HG03025 (cell line): ENCODE data around the gene RFTN1.

Experiments used
- ATAC-seq: cut with Tn5 transposase; IDR thresholded peaks from one replicate; pipeline ENCODE4 v1.9.1; 2021; ENCODE audit warnings: mild to moderate bottlenecking, moderate library complexity; ENCODE audit not compliant: unreplicated experiment, low FRiP score

RFTN1 gene

DNA sequence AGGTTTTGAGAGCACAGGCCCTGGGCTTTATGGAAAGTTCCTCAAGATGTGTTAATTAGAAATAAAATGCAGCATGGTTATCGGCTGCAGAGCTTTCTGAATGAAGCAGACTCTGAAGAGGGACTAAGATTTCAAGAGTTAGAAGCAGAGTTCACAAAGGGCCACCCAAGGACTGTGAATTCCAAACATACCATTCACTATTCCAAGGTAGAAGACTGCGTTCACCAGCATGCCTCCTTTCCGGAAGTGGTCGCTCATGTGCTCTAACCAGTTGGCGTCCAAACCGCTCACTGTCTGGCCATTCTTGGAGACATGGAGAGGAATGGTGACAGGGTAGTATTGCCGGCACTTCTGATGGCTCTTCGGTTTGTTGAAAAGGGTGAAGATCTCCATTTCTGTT is 143.6 kb downstream of the RFTN1 start:
- ATAC-seq = no peak

DNA sequence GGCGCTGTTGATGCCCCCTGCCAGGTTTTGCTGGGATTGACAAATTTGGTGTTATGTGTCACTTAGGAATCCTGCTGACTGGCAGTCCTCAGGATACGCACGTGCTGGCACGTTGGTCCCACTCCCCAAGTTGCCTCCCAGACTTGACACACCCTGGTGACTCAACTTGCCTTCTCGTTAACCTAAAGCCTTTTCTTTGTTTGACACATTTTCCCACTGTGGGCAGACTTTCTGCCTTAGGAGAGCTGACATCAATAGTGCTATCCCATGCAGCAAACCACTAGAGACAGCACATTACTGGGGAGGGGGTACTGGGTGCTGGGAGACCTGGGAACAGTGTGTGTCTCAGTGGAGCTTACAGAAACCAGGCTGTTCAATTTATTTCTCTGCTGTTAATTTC is 144.2 kb downstream of the RFTN1 start:
- no peak for ATAC-seq

DNA sequence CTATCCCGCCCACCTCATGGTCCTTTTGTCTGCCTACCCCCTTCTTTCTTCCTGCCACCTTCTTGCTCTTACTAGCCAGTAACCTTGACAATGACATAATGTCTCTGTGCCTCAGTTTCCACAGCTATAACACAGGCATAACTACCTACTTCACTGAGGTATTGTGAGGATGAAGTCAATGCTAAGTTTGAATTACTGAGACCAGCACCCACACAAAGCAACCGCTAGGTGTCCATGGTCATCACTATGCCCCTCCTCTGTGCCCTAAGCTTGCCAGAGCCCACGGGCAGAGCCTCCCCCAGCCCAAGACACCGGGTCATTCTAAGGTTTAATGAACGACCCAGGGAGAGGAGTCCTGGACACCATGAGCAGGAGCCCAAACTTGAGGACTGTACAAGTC is 146.9 kb downstream of the RFTN1 start:
- no peak for ATAC-seq

DNA sequence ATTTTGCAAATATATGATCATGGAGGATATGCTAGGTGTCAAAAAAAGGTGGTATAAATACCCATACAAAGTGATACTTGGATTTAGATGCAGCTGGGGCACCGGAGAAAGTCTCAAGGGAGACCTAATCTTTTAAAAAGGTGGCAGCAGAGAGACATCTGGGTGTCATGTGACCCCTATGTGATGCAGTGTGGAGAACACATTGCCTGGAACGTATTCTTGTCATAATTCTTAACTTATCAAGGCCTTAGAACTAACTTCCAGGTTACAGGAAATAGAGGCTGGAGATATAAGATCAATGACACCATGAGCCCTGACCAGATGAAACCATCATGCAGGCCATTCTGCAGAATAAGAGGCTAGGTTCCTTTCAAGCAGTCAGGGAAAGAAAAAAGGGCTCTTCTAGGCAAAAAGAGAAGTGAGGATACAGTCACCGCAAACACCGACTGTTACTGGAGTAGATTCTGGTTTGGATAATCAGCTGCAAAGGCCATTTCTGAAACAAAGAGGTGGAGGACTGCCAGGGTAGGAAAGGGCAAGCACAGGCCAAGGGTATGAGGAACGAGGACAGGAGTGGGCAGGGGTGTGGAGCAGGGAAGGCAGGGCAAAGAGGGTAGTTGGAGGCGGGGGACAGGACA is 147.9 kb downstream of the RFTN1 start:
- no peak for ATAC-seq

DNA sequence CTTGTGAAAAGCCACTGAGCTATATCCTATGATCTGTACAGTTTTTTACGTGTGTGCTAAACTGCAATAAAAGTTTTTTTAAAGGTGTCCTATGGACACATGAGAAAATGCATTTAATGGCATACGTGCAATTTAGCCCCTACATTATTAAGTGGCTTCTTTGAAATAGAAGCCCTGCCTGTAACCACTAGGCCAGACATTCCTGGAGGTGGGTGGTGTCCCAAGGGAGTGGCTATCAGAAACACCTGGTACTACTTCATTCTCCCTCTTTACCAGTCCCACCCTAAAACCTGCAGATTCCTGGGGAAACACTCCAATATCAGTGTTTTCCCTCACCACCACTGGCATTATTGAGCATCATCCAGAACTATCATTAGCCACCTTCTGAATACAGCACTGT is 148.5 kb downstream of the RFTN1 start:
- ATAC-seq = no peak

DNA sequence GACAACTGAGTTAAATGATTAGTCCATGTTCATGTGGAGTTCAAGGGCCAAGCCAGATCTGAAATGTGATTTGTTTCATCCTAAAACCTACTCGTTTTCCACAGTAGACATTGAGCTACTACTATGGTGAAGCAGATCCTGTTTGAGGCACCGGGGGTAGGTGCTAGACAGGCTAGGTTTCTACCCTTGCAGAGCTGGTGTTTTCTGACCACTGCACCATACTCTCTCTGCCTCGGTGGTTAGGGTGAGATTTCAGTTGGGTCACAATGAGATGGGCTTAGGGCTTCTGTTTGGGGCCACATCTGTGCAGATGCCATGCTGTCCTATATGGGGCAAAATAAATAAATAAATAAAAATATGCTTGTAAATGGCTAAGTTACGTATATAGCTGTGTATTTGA is 149.2 kb downstream of the RFTN1 start:
- no peak for ATAC-seq

DNA sequence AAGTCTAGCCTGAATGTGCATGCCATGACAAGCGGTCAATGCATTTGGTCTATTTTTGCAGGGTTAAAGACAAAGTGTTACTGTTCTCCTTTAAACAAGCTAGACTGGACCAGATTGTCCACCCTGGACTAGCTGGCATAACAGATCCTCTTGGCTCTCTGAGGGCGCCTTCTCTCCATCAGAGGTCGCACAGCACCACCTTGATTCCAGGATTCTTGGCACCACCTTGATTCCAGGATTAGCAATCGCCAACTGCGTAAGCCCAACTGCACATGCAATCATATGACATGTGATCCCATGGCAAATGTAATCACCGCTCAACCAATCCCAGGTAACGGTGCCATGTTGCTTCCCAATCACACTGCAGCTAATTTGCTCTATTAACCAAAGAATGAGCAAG is 149.9 kb downstream of the RFTN1 start:
- ATAC-seq = no peak

DNA sequence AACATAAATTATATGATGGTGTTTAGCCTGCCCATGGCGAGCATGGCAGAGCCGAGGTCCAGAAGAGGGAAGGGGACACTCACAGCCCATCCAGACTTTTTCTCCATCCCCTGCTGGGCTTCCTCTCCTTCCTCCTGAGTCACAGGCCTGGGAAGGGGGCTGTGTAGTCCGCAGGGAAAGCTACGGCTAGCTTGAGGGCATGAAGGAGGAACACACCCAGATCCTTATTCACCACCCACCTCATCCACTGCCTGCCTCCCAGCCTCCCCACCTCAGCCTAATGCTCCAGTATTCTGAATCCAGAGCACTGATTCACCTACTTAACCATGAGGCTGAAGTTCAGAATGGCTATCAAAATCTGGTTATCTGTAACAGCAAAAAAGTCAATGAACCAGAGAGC is 150.7 kb downstream of the RFTN1 start:
- no peak for ATAC-seq

DNA sequence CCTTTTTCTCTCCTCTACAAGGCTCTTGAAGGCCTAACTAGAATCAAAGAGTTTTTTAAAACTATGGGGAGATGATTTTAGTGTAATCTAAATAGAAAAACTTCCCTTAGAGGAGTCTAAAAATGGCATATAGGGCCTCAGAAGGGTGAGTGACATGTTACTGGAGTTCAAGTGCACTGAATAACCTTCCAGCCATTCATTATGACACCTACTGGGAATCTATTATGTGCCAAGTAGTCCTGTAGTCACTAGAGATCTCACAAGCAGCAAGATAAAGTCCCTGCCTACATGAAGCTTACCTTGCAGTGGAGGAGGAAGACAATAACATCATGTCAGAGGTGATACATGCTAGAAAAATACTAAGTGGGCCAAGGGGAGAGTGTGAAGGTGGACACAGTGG is 152.4 kb downstream of the RFTN1 start:
- no peak for ATAC-seq

DNA sequence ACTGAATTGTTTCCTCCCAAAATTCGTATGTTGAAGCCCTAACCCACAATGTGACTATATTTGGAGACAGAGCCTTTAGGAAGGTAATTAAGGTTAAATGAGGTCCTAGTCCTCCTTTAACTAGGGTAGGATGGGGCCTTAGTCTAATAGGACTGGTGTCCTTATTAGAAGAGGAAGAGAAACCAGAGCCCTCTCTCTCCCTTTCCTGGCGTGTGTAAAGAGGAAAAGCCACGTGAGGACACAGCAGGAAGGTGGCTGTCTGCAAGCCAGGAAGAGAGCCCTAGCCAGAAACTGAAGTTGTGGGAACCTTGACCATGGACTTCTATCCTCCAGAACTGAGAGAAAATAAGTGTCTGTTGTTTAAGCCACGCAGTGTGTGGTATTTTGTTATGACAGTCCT is 154.2 kb downstream of the RFTN1 start:
- no peak for ATAC-seq

DNA sequence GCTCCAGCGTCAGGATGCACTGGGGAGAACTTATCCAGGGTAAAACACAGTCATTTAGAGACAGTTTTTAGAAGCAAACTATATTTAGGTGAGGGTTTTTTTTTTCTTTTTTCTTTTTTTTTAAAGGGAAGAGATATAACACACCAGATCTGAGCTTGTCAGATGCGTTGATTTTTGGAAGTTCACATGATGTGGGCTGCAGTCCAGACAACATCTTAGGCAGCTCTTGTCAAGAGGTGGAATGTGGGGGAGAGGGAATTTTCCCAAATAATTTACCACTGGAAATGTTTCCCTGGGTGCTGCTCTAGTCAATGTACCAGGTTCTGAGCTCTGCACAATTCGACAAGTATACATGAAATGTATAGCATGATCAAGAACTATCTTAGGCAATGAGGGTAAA is 155.2 kb downstream of the RFTN1 start:
- no peak for ATAC-seq

DNA sequence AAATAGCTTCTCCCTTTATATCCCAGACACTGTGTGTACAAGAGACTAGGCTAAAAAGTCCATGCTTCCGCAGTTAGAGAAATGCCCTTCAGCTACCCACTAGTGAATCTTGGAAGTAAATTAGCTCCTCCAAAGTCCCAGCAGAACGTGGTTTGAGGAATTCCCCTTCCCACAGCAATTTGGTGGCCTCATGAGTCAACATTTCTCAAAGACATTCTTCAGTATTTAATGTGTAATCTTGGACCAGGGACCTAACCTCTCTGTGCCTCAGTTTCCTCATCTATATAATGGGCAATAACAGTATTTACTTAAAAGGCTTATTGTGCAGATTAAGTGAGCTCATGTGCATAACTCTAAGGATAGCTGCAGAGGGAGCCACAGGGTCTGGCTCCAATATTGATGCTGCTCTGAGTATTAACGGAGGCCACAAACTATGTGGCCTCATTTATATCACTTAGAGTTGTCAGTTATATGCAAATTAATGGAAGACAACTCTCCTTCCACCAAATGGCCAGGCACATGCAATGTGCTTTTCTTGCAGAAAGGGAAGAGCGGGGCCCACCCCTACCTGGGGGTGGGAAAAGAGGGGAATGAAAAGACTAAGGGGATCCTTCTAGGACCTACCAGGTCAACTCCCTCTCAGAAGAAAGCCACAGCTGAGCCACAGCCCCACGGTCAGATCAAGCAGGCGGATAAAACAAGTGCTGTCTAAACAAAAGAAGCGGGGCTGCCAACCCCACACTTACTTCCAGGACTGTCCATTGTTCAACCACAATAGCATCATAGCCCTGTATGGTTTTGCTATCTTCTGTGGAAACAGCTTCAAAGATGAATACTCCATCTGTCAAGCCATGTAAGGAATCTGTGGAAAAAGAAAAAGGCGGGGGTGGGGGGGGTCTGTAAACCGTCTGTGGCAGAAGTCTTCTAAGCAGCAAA is 156.0 kb downstream of the RFTN1 start:
- ATAC-seq = no peak

DNA sequence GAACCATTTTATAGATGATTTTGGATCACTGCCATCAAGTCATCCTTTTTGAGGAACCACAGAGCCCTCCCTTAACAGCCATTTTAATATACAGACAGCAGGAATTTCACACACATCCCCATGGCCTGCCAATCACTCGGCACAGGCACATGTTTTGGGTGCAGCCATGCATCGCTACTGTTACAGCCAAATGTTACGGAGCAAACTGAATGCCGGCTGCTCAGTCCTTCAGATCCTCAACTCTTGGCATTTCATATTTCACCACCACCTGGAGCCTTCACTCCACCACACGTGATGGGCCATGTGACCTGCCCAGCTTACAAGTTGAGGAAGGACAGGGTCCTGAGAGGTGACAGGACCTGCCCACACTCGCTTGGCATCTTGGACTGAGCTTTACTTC is 157.7 kb downstream of the RFTN1 start:
- no peak for ATAC-seq

DNA sequence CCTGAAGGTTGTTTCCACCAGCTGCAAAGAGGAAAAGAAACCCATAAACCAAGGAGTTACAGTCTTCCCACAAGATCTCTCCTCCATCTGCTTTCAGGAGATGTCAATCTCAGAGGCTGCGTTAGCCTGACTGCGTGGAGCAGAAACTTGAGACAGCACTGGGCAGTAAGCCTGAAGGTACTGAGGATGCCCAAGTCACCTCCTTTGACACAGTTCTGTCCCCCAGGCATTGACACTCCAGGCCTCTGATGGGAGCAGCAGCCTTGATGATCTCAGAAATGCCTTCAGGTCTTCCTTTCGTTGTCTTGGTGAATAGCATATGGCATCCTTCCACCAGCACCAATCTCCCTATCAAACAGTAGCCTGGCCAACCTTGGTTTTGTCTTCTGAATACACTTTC is 159.2 kb downstream of the RFTN1 start:
- ATAC-seq = no peak

DNA sequence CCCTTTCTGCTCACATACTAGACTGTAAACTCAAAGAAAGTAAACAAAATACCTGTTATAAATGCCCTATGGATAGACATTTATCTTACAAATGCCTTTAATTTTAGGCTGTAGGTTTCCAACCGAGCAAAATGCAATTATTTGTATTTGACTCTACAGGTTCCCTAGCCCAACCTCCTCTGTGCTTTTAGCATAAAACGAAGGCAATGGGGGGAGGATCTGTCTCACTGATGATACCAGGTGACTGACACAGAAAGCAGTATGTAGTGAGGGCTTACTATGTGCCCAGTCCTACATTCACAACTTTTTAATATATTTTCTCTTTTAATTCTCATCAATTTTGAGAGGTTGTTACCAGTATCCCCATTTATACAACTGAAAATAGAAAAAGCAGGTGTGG is 161.1 kb downstream of the RFTN1 start:
- ATAC-seq = no peak

DNA sequence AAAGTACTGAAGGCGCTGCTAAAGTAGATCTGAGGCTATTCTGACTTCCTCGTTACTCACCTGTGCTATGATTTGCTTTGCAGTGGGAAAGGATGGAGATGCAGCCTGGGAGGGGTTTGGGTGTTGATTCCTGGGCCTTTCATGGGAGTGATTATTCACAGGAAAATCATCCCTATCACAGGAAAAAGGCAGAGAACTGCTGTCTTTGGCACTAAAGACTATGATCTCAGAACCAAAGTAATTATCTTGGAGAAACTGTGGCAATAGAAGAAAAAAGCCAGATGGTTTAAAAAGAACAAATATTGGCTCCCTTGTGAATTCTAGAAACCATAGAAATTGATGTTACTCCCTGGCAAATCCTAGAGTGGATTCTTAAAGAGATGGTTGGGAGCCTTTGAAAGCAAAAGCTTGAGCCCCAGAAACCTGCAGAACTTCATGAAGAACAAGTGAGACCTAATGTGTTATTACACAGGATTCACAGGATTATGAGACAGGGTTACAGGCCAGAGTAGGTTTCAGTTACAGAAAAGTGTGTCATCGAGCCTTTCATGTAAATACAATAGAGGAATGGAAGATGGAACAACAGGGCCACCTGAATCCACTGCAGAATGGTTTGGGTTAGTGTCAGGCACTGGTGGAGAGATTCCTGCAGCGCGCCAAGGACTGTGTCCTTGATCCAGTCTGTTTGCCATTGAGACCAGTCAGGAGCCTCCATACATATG is 162.7 kb downstream of the RFTN1 start:
- ATAC-seq = no peak

DNA sequence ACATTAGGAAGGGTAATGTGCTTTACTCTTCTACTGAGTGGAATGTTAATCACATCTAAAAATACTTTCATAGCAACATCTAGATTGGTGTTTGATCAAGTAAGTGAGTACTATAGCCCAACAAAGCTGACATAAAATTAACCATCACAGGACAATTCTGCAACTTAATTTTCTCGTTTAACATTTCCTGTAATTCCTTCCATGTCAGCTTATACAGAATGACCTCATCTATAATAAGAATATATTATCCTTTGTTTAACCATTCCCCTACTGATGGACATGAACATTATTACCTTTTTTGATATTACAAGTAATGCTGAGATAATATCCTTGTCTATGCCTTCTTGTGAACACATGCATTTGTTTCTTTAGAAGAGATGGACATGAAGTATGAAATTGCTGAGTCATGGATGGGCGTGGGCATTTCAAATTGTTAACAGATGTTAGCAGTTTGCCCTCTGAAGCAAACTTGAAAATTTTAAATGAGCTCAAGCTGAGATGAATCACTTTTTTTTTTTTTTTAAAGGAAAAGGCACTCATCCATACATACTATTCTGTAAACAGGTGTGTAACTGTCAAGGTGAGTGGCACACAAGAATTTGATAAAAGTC is 163.4 kb downstream of the RFTN1 start:
- no peak for ATAC-seq

DNA sequence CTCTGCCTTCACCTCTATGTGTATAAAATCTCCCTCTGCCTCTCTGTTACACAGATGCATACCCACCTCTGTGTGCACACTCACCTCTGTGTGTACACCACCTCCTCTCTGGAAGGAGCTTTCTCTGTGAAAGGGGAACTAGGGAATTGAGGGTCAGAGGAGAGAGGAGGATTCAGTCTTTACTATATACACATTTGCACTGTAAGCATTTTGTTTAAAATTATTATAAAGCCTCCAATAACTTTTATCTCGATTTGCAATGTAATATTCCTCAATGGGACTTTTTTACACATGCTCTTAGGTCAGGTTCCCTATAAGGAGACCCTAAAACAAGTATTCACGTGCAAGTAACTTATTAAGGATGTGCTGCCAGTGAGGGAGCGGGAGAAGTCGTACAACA is 166.0 kb downstream of the RFTN1 start:
- ATAC-seq = no peak

DNA sequence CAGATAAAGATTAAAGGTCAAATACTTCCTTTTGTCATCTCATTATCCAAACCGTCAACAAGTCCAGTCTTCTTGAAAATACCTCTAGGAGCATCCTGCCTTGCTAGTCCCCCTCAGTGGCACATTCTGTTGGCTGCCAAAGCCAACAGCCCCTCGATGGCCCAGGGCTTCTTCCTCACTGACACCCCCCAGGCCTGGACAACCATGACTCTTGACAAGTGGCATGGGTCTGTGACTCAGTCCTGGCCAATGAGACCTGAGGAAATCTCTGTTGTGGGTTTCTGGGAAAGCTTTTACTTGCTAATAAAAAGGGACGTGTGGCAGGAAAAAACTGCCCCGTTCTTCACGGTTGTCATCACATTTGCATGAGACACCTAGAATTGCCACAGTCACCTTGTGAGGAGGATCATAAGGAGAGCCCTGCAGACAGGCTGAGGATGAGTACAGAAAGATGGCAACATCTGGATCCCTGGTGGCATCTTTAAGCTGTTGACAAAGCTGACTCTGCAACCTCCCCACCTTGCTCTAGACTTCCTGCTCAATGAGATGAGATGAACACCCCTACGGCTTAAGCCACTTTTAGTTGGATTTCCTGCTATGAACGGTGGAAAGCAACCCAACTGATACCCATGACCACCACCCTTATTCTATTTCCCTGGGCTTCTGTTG is 167.0 kb downstream of the RFTN1 start:
- no peak for ATAC-seq

DNA sequence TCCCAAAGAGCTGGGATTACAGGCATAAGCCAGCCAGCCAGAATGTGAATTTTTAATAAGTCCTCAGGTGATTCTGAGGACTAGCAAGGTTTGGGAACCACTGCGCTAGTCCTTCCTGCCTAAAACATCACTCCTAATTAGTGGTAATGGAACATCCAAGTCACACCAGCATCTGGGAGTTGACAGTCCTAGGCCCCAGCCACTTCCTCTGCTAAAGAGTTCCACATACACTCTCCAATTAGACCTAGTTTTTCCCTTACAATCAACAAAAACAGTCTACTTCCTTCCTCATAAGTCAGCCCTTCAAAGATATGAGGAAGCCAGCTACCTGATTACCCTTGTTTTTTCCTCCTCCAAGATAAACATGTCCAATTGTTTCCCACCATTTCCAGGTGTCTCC is 170.4 kb downstream of the RFTN1 start:
- ATAC-seq = no peak

DNA sequence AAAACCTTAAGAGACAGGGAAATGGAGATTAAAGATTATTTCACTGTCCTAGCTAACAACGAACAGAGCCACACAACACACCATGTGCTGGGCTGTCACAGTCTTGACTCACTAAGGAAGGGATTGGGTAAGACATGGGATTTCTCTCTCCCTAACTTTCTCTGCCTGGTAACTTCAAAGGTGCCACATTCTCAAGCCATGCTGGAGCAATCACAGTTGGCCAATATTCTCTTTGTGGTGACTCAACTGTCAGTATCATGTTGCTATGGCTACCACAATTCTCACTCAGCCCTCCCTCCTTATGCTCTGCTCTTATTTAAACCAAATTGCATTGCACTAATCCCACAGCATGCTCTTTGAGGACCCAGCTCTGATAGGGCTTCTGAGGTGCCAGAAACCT is 174.5 kb downstream of the RFTN1 start:
- ATAC-seq = no peak
